HG02870 (cell line): ENCODE data around the gene ZNF331.

Source experiments
- ATAC-seq: cut with Tn5 transposase; IDR thresholded peaks from one replicate; pipeline ENCODE4 v1.9.1; 2021; ENCODE audit warnings: mild to moderate bottlenecking, moderate library complexity; ENCODE audit not compliant: unreplicated experiment

Gene ZNF331

GRCh38 chr19:53624771-53625545, 87.0 kb downstream of the ZNF331 start:
- ATAC-seq = no peak

GRCh38 chr19:53626486-53626885, 88.5 kb downstream of the ZNF331 start:
- ATAC-seq = no peak

- ATAC-seq = no peak
These were observed 89.0 kb downstream of the ZNF331 start for GRCh38 chr19:53626976-53627375.
